ENCODE results near the gene GPS2. TPM values are rescaled to one million over a fixed set of nuclear protein-coding genes. Genes with fewer than 3 reads are reported as not detected.

Gene GPS2
- total RNA-seq, 4 donors from 2014 or later: 96.5 to 578 (median 150) TPM

GRCh38 chr17:7312432-7313087 is 2.6 kb downstream of the GPS2 start:
- in situ Hi-C loops (cut with MboI; ENCODE audit: low pct_ligation_motif_present in 1 of 4, low pct_unique_long_range_greater_than_20kb in 1 of 4, low sequenced_read_pairs in 3 of 4) (no loop called here), intact Hi-C loops (cut with DNase I; ENCODE audit: low total_unique reads) (no loop called here)
- Histone ChIP-seq H3K4me1 (peaks cover 22 to 53% (median 37%) of the 10 kb centered on the region in 4 donors), H3K27ac (peak overlapping the region in 2 of 4 donors; percentile 9 to 98), H3K27me3 (no peaks in the 10 kb centered on the region), H3K36me3 (peaks cover 0 to 44% (median 18%) of the 10 kb centered on the region in 4 donors), H3K4me3 (no peak overlapping the region), H3K9me3 (no peaks in the 10 kb centered on the region)
- DNase-seq: no peak
- WGBS, 2 donors (ENCODE audit: low coverage in 1 of 2): 74% methylated on average over 7 of the region's 7 CpGs; no CpG with 5 or more reads in 1 of the 2 donors
- TF ChIP-seq POLR2A (IDR thresholded peaks at IDR 0.05) (peak; percentile 1), CTCF (IDR thresholded peaks at IDR 0.05) (no peak), POLR2AphosphoS5 (IDR thresholded peaks at IDR 0.05) (no peak), EP300 (IDR thresholded peaks at IDR 0.05; ENCODE audit: low read depth) (no peak)

- Histone ChIP-seq H3K4me1 (peaks cover 22 to 56% (median 39%) of the 10 kb centered on the region in 4 donors), H3K4me3 (no peak overlapping the region), H3K36me3 (peaks cover 0 to 38% (median 18%) of the 10 kb centered on the region in 4 donors), H3K27me3 (no peaks in the 10 kb centered on the region), H3K9me3 (no peaks in the 10 kb centered on the region), H3K27ac (no peak overlapping the region)
- TF ChIP-seq POLR2AphosphoS5 (IDR thresholded peaks at IDR 0.05) (no peak), POLR2A (IDR thresholded peaks at IDR 0.05) (no peak), EP300 (IDR thresholded peaks at IDR 0.05; ENCODE audit: low read depth) (no peak), CTCF (IDR thresholded peaks at IDR 0.05) (no peak)
- in situ Hi-C loops (cut with MboI; ENCODE audit: low pct_ligation_motif_present in 1 of 4, low pct_unique_long_range_greater_than_20kb in 1 of 4, low sequenced_read_pairs in 3 of 4) (no loop called here), intact Hi-C loops (cut with DNase I; ENCODE audit: low total_unique reads) (no loop called here)
- DNase-seq: no peak
- WGBS, 2 donors (ENCODE audit: low coverage in 1 of 2): 63 to 84% methylated on average over 2 to 7 of the region's 7 CpGs
These were observed 4.0 kb downstream of the GPS2 start for GRCh38 chr17:7311110-7311705.

GRCh38 chr17:7309628-7310027 is 5.5 kb downstream of the GPS2 start:
- in situ Hi-C loops (cut with MboI; ENCODE audit: low pct_ligation_motif_present in 1 of 4, low pct_unique_long_range_greater_than_20kb in 1 of 4, low sequenced_read_pairs in 3 of 4): no loop called here
- DNase-seq: no peak

More at GRCh38 chr17:7309628-7310027, 5.5 kb downstream of the GPS2 start:
- no peak for TF ChIP-seq POLR2AphosphoS5 (IDR thresholded peaks at IDR 0.05)
- no peak for TF ChIP-seq POLR2A (IDR thresholded peaks at IDR 0.05)
- TF ChIP-seq CTCF (IDR thresholded peaks at IDR 0.05): no peak
- no peak for TF ChIP-seq EP300 (IDR thresholded peaks at IDR 0.05; ENCODE audit: low read depth)
- H3K4me3 ChIP-seq: peak overlapping the region in 2 of 4 donors; percentile 95 to 98
- H3K4me1 ChIP-seq: peaks cover 22 to 50% (median 33%) of the 10 kb centered on the region in 4 donors
- peak overlapping the region; percentile 99 to 100 (median 100) for H3K27ac ChIP-seq
- WGBS, 2 donors (ENCODE audit: low coverage in 1 of 2): 79 to 88% methylated on average over 4 to 12 of the region's 12 CpGs
- H3K9me3 ChIP-seq: no peaks in the 10 kb centered on the region
- H3K27me3 ChIP-seq: no peaks in the 10 kb centered on the region
- intact Hi-C loops (cut with DNase I; ENCODE audit: low total_unique reads): no loop called here
- peaks cover 0 to 38% (median 18%) of the 10 kb centered on the region in 4 donors for H3K36me3 ChIP-seq
